Transverse colon (tissue), 4 donors: ENCODE measurements around the gene IL18BP. TPM values are rescaled to one million over a fixed set of nuclear protein-coding genes. Genes with fewer than 3 reads are reported as not detected.

ENCODE experiments used
- DNase-seq: peaks from one replicate; pipeline ENCODE4 v3.0.0-alpha.2; 2019
- H3K27ac ChIP-seq, 4 donors: fragments of 200-600 bp; sonication (generic); 2 replicates each; pipeline ENCODE4 v1.5.1; 2016 to 2018; ENCODE audit warnings: inconsistent platforms in 4 of 4
- H3K27me3 ChIP-seq: fragments of 200-600 bp; sonication (generic); 2 replicates; pipeline ENCODE4 v1.5.1; 2017; ENCODE audit warnings: inconsistent platforms
- H3K36me3 ChIP-seq, 4 donors: fragments of 200-600 bp; sonication (generic); 2 replicates each; pipeline ENCODE4 v1.5.1; 2017 to 2019; ENCODE audit warnings: inconsistent platforms in 4 of 4
- H3K4me1 ChIP-seq, 4 donors: fragments of 200-600 bp; sonication (generic); 2 replicates each; pipeline ENCODE4 v1.5.1; 2017 to 2020; ENCODE audit warnings: inconsistent platforms in 4 of 4
- H3K4me3 ChIP-seq, 4 donors: fragments of 200-600 bp; sonication (generic); 1 replicate in 1 of 4; 2 replicates in 3 of 4; pipeline versions ENCODE4 v1.5.1 to v1.6.1; 2017 to 2019; ENCODE audit warnings: inconsistent platforms in 4 of 4
- H3K9me3 ChIP-seq, 2 donors: fragments of 200-600 bp; sonication (generic); 2 replicates each; pipeline ENCODE4 v1.5.1; 2017 to 2019; ENCODE audit warnings: inconsistent platforms in 2 of 2
- CTCF ChIP-seq, 5 experiments: fragments of 200-600 bp in 3 of 5; fragments of 450-650 bp in 2 of 5; sonication (generic) in 3 of 5; IDR thresholded peaks; 1 replicate in 2 of 5; 2 replicates in 3 of 5; pipeline ENCODE4 v1.5.1; 2016 to 2017; ENCODE audit warnings: antibody characterized with exemption in 5 of 5, inconsistent platforms in 3 of 5, mild to moderate bottlenecking in 2 of 5, moderate library complexity in 1 of 5
- EP300 ChIP-seq: sonication (generic); formaldehyde crosslinking; IDR thresholded peaks from one replicate; pipeline ENCODE4 v1.6.1; 2017; ENCODE audit warnings: antibody characterized with exemption, low read depth
- POLR2A ChIP-seq: fragments of 450-650 bp; IDR thresholded peaks from one replicate; pipeline ENCODE4 v1.6.1; 2016; ENCODE audit warnings: antibody characterized with exemption, mild to moderate bottlenecking, moderate library complexity
- POLR2AphosphoS5 ChIP-seq, 3 donors: sonication (generic); formaldehyde crosslinking; IDR thresholded peaks; one replicate each; pipeline ENCODE4 v1.6.1; 2016; ENCODE audit warnings: antibody characterized with exemption in 3 of 3
- WGBS, 2 donors: methylation state at CpG; one replicate each; pipeline ENCODE4 v1.1.5; 2018; ENCODE audit warnings: low coverage in 1 of 2; 5-methylcytosine and 5-hydroxymethylcytosine counted together
- in situ Hi-C, 4 donors: fragments of 200-750 bp; cut with MboI; loops; one replicate each; pipeline versions ENCODE4 v1.15.0 to v1.15.1; 2017; ENCODE audit warnings: low sequenced_read_pairs in 3 of 4, low pct_ligation_motif_present in 1 of 4, low pct_unique_long_range_greater_than_20kb in 1 of 4
- intact Hi-C: fragments of 100-400 bp; cut with DNase I; formaldehyde crosslinking; loops from one replicate; pipeline ENCODE4 v1.15.1; 2023; ENCODE audit warnings: low total_unique reads
- total RNA-seq, 4 donors: library from RNA; depleted of rRNA; stranded (reverse); fragments of >200 nt; gene quantifications; one replicate each; pipeline ENCODE4 v1.1.0, GENCODE V29; 2016

The IL18BP gene
- total RNA-seq, 4 donors from 2014 or later: 7.4 to 29.9 (median 14.5) TPM

DNA sequence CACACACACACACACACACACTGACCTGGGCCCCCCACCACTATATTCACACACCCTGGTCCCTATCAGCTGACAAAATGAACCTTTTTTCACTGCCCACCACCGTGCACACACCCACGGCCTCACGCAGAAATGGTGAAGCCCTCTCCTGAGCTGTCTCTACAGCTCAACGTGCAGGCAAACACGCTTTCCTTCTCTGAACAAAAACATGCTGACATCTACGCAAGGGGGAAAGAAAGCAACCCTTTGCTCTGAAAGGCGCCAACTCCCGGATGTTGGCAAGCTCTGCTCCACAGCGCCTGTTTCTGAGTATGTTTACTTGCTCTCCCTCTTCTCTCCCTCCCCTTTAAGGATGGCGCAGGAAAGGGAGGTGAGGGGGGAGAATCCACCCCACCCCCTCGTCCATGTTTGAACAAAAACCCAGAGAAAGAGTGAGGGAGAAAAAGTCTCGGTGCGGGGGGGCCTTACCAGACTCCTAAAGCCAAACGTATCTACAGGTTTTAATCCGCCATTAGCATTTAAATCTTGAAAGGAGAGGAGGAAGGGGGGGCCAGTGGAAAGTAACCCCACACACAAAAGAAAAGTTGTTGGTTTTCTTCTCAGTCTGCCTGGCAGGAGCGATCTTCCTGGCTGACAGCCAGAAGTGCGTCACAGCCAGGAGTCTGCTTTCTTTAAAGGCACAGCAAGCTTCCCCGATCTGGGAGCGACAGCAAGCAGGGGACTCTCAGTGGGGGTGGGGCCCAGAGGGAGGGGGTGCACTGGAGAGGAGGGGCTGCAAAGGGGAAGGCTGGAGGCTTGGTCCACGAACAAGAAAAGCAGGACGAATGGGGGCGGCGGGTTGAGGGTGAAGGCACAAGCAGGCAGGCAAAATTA is 42.0 kb downstream of the IL18BP start:
- TF ChIP-seq POLR2AphosphoS5 (IDR thresholded peaks at IDR 0.05): peak; percentile 80 to 90 (median 84)
- TF ChIP-seq POLR2A: peak; percentile 52
- no peak for TF ChIP-seq EP300
- peak; percentile 95 for DNase-seq
- peak overlapping the region; percentile 40 to 61 (median 49) for H3K4me3 ChIP-seq
- no peaks in the 10 kb centered on the region for H3K27me3 ChIP-seq
- no peaks in the 10 kb centered on the region for H3K9me3 ChIP-seq
- 1 to 2% methylated on average over 13 to 23 of the region's 23 CpGs for WGBS, 2 donors
- in situ Hi-C loops: no loop called here
- intact Hi-C loops: loop anchor here (2.0 kb wide), 1 partner anchor 40 kb away; the partner anchor contains the start of genes LRRC51 and NUMA1
- H3K4me1 ChIP-seq: peaks cover 31 to 66% (median 53%) of the 10 kb centered on the region in 4 donors
- peak overlapping the region; percentile 90 to 97 (median 94) for H3K27ac ChIP-seq
- H3K36me3 ChIP-seq: peaks cover 0 to 3% (median under 1%) of the 10 kb centered on the region in 4 donors

DNA sequence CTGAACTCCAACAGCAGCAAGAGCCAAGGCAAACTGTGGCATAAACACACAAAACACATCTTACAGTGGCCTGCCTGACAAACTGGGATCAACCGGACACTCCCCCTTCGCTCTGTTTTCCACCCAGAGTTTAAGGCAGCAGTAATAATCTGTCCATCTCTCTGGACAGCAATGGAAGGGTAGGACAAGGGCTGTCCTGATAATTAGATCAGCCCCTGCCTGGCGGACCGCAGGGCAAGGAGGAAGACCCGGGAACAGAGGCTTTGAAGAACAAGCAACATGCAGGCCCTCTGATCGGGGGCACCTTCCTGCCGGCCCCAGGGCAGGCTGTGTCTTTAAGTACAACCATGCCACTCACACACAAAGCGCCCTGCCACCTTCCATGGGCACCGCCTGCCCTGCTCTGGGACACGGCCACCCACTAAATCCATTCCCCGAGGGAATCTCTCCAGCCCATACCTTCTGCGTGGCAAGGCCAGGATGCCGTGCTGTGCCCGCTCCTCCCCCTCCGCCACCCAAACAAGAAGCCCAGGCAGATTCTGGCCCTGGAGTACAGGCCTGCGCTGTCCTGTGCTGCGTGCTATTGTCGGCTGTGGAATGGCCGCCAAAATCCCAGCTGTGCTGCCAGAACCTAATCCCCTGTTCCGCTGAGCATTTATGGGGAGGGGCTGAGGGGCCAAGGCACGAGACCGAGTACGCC is 42.8 kb downstream of the IL18BP start:
- TF ChIP-seq POLR2AphosphoS5 (IDR thresholded peaks at IDR 0.05) (peak; percentile 28 to 83 (median 78)), CTCF (IDR thresholded peaks at IDR 0.05) (no peak), POLR2A (peak; percentile 73)
- no peaks in the 10 kb centered on the region for H3K27me3 ChIP-seq
- no peaks in the 10 kb centered on the region for H3K36me3 ChIP-seq
- in situ Hi-C loops (no loop called here), intact Hi-C loops (loop anchor here (2.0 kb wide), 1 partner anchor 39 kb away; the partner anchor contains the start of genes LRRC51 and NUMA1)
- 0 to 11% methylated on average over 2 to 21 of the region's 23 CpGs for WGBS, 2 donors
- H3K4me1 ChIP-seq: peaks cover 26 to 62% (median 50%) of the 10 kb centered on the region in 4 donors
- no peaks in the 10 kb centered on the region for H3K9me3 ChIP-seq
- H3K4me3 ChIP-seq: peak overlapping the region; percentile 40 to 61 (median 49)
- H3K27ac ChIP-seq: peak overlapping the region; percentile 90 to 97 (median 94)
- DNase-seq: peak; percentile 70

DNA sequence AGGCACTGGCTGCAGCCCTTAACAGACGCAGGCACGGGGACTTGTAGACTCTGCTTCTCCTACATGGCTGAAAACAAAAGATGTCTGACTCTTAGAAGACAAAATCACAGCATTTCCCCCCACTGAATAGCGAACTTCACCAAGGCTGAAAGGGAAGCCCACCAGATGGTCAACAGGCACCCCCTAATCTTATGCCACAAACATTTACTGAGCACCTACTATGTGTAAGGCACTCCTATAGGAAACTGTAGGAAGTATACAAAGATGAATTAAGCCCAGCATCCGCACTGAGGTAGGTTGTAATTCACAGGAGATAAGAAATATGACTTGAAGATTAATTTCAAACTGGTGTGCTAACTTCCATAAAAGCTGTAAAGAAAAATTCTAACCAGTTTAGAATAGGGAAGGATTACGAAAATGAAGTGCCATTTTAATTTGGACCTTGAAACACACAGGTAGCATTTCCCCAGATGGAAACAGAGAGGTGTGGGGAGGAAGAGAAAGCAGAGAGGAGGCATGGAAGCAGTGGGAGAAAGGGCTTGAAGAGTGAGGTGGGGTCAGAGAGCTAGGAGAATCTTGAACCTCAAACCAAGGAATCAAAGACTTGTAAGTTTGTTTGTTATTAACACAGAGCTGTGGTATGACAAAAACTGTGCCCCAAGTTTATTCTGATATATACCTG is 43.5 kb downstream of the IL18BP start:
- no peaks in the 10 kb centered on the region for H3K36me3 ChIP-seq
- peaks cover 21 to 55% (median 44%) of the 10 kb centered on the region in 4 donors for H3K4me1 ChIP-seq
- H3K4me3 ChIP-seq: peak overlapping the region; percentile 40 to 61 (median 49)
- no peaks in the 10 kb centered on the region for H3K9me3 ChIP-seq
- 17 to 25% methylated on average over 2 to 5 of the region's 5 CpGs for WGBS, 2 donors
- DNase-seq: no peak
- in situ Hi-C loops (no loop called here), intact Hi-C loops (no loop called here)
- H3K27ac ChIP-seq: peak overlapping the region; percentile 90 to 97 (median 94)
- TF ChIP-seq CTCF (IDR thresholded peaks at IDR 0.05): no peak
- TF ChIP-seq EP300: no peak
- no peak for TF ChIP-seq POLR2A
- no peak for TF ChIP-seq POLR2AphosphoS5 (IDR thresholded peaks at IDR 0.05)
- no peaks in the 10 kb centered on the region for H3K27me3 ChIP-seq

- intact Hi-C loops (no loop called here), in situ Hi-C loops (no loop called here)
- no peak for TF ChIP-seq POLR2AphosphoS5 (IDR thresholded peaks at IDR 0.05)
- TF ChIP-seq CTCF (IDR thresholded peaks at IDR 0.05): no peak
- no peak for TF ChIP-seq EP300
- TF ChIP-seq POLR2A: no peak
- H3K4me3 ChIP-seq: no peak overlapping the region
- WGBS, 2 donors: 75% methylated on average over 5 of the region's 5 CpGs; no CpG with 5 or more reads in 1 of the 2 donors
- H3K27me3 ChIP-seq: no peaks in the 10 kb centered on the region
- peaks cover 0 to 8% (median 0%) of the 10 kb centered on the region in 4 donors for H3K36me3 ChIP-seq
- peak overlapping the region in 3 of 4 donors; percentile 4 to 61 (median 20) for H3K27ac ChIP-seq
- no peak for DNase-seq
- H3K4me1 ChIP-seq: peaks cover 14 to 26% (median 17%) of the 10 kb centered on the region in 4 donors
- no peaks in the 10 kb centered on the region for H3K9me3 ChIP-seq
Measured at GRCh38 chr11:72045849-72046248, 47.1 kb downstream of the IL18BP start.
